ENCODE results near the gene GALNT11.

- TF ChIP-seq CTCF (optimal IDR thresholded peaks at IDR 0.05 in 1 of 3, IDR thresholded peaks at IDR 0.05 in 1 of 3, conservative IDR thresholded peaks at IDR 0.05 in 1 of 3; ENCODE audit: extremely low read depth in 1 of 3, insufficient read depth in 2 of 3, low read length in 3 of 3), result no peak
- TF ChIP-seq EZH2 (IDR thresholded peaks at IDR 0.05; ENCODE audit: low read length), result no peak
These were observed 102.8 kb downstream of the GALNT11 start for GRCh38 chr7:152128252-152128651.
